HG03521 (cell line): ENCODE measurements around the gene MRPL36.

Experiments
- ATAC-seq: cut with Tn5 transposase; IDR thresholded peaks from one replicate; pipeline ENCODE4 v1.9.1; 2021; ENCODE audit warnings: mild to moderate bottlenecking, moderate library complexity; ENCODE audit not compliant: unreplicated experiment

MRPL36 gene

GRCh38 chr5:1782385-1783215 lies 17.0 kb downstream of the MRPL36 start:
- ATAC-seq = no peak

GRCh38 chr5:1781726-1782384 lies 17.8 kb downstream of the MRPL36 start:
- ATAC-seq = no peak

GRCh38 chr5:1781107-1781506 lies 18.5 kb downstream of the MRPL36 start:
- ATAC-seq = no peak

GRCh38 chr5:1780614-1780930 lies 19.1 kb downstream of the MRPL36 start:
- ATAC-seq = no peak

- no peak for ATAC-seq
These were observed 19.6 kb downstream of the MRPL36 start for GRCh38 chr5:1779782-1780613.

- no peak for ATAC-seq
These were observed 20.5 kb downstream of the MRPL36 start for GRCh38 chr5:1779021-1779680.

GRCh38 chr5:1778138-1779020 lies 21.3 kb downstream of the MRPL36 start:
- no peak for ATAC-seq

- no peak for ATAC-seq
These were observed 22.1 kb downstream of the MRPL36 start for GRCh38 chr5:1777281-1778137.

- no peak for ATAC-seq
These were observed 22.8 kb downstream of the MRPL36 start for GRCh38 chr5:1776831-1777230.

GRCh38 chr5:1772634-1773033 lies 27.0 kb downstream of the MRPL36 start:
- ATAC-seq = no peak

GRCh38 chr5:1771149-1772065 lies 28.2 kb downstream of the MRPL36 start:
- no peak for ATAC-seq

- ATAC-seq = no peak
These were observed 29.2 kb downstream of the MRPL36 start for GRCh38 chr5:1770443-1770802.

- no peak for ATAC-seq
These were observed 29.7 kb downstream of the MRPL36 start for GRCh38 chr5:1769752-1770442.

GRCh38 chr5:1769017-1769640 lies 30.5 kb downstream of the MRPL36 start:
- no peak for ATAC-seq

GRCh38 chr5:1768283-1769000 lies 31.2 kb downstream of the MRPL36 start:
- ATAC-seq = no peak

- ATAC-seq = no peak
These were observed 31.9 kb downstream of the MRPL36 start for GRCh38 chr5:1767524-1768282.
